NCI-H82 treated with DMSO at 0.1 percent for 48 hours (cell line): ENCODE measurements around the gene CWH43.
"Not testable (repeated sequence)": the region's sequence is repeated elsewhere in the genome, so short reads cannot be mapped to it uniquely, and the experiment has no call there.

Experiments used
- DNase-seq: peaks from one replicate; lab custom pipeline; 2025; ENCODE audit not compliant: unreplicated experiment; lab: John Stamatoyannopoulos, UW

CWH43 gene

GRCh38 chr4:48985976-48986653, at the start of gene CWH43:
CWH43 (plus strand) TSS chr4:48986275; CDS start chr4:48986430, 155 bp downstream.
- DNase-seq, result no peak

GRCh38 chr4:48937033-48937432, 49.0 kb upstream of the CWH43 start:
- no peak for DNase-seq

GRCh38 chr4:48938831-48939230, 47.2 kb upstream of the CWH43 start:
- DNase-seq, result no peak

- no peak for DNase-seq
These were observed 46.3 kb upstream of the CWH43 start for GRCh38 chr4:48939785-48940184.

GRCh38 chr4:48943387-48943786, 42.7 kb upstream of the CWH43 start:
- no peak for DNase-seq

GRCh38 chr4:48944252-48944651, 41.8 kb upstream of the CWH43 start:
- DNase-seq, result no peak

GRCh38 chr4:48944756-48945241, 41.3 kb upstream of the CWH43 start:
- DNase-seq, result no peak

GRCh38 chr4:48945981-48946380, 40.1 kb upstream of the CWH43 start:
- no peak for DNase-seq

- DNase-seq, result no peak
These were observed 38.3 kb upstream of the CWH43 start for GRCh38 chr4:48947731-48948130.

GRCh38 chr4:48949086-48949485, 37.0 kb upstream of the CWH43 start:
- no peak for DNase-seq

GRCh38 chr4:48949518-48950219, 36.4 kb upstream of the CWH43 start:
- DNase-seq, result no peak

GRCh38 chr4:48954314-48954713, 31.8 kb upstream of the CWH43 start:
- no peak for DNase-seq

GRCh38 chr4:48957366-48957765, 28.7 kb upstream of the CWH43 start:
- not testable (repeated sequence) for DNase-seq

GRCh38 chr4:48958582-48958981, 27.5 kb upstream of the CWH43 start:
- no peak for DNase-seq

GRCh38 chr4:48960988-48961635, 25.0 kb upstream of the CWH43 start:
- no peak for DNase-seq

- DNase-seq, result no peak
These were observed 23.4 kb upstream of the CWH43 start for GRCh38 chr4:48962636-48963035.

- peak; percentile 58 for DNase-seq
These were observed 22.9 kb upstream of the CWH43 start for GRCh38 chr4:48963042-48963679.

GRCh38 chr4:48967101-48967500, 19.0 kb upstream of the CWH43 start:
- DNase-seq, result no peak

- no peak for DNase-seq
These were observed 18.4 kb upstream of the CWH43 start for GRCh38 chr4:48967631-48968030.

GRCh38 chr4:48968814-48969213, 17.3 kb upstream of the CWH43 start:
- DNase-seq, result no peak

- DNase-seq, result no peak
These were observed 15.6 kb upstream of the CWH43 start for GRCh38 chr4:48970471-48970921.
